T-helper 1 cell treated with Interleukin-12 subunit alpha and Interleukin-12 subunit beta and Interleukin-4 antibody, amounts not matched to agents 30 μg/mL and 1 μg/mL, for 36 hours (primary cell): Measurements from ENCODE around the gene FAM83C.
"Not testable (repeated sequence)": the region's sequence is repeated elsewhere in the genome, so short reads cannot be mapped to it uniquely, and the experiment has no call there.

Experiments used
- H3K27ac Mint-ChIP-seq: one replicate; pipeline ENCODE4 v1.8.0; 2021; ENCODE audit warnings: mild to moderate bottlenecking, mixed read lengths
- H3K27me3 Mint-ChIP-seq: one replicate; pipeline ENCODE4 v1.8.0; 2021; ENCODE audit warnings: low read depth, mixed read lengths
- H3K36me3 Mint-ChIP-seq: one replicate; pipeline ENCODE4 v1.8.0; 2021; ENCODE audit warnings: low read depth, mixed read lengths
- H3K4me1 Mint-ChIP-seq: one replicate; pipeline ENCODE4 v1.8.0; 2021; ENCODE audit warnings: low read depth, mixed read lengths
- H3K4me3 Mint-ChIP-seq: one replicate; pipeline ENCODE4 v1.8.0; 2021; ENCODE audit warnings: mild to moderate bottlenecking, moderate library complexity, mixed read lengths
- H3K9me3 Mint-ChIP-seq: one replicate; pipeline ENCODE4 v1.8.0; 2021; ENCODE audit warnings: mixed read lengths

Gene FAM83C

DNA sequence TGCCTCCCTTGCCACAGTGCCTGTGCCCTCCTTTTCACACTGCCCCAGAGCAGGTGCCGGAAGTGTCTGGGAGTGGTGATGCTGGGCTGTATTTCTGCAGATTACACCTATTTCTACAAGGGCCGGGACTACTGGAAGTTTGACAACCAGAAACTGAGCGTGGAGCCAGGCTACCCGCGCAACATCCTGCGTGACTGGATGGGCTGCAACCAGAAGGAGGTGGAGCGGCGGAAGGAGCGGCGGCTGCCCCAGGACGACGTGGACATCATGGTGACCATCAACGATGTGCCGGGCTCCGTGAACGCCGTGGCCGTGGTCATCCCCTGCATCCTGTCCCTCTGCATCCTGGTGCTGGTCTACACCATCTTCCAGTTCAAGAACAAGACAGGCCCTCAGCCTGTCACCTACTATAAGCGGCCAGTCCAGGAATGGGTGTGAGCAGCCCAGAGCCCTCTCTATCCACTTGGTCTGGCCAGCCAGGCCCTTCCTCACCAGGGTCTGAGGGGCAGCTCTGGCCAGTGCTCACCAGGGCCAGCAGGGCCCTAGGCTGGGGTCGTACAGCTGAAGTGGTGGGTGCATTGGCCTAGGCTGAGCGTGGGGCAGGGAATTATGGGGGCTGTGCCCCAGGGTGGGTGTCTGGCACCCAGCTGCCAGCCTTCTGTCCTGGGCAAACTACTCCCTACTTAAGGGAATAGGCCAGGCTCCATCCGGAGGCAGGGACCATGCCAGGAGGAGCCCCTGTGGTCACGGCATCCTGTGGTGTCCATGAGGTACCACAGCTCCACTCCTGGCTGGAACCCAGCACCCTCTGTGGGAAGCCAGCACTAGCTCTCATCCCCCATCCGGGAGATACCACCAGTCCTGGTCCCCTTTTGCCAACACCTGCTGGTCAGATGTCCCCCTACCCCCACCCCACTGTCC is 17.8 kb downstream of the FAM83C start:
- Mint-ChIP-seq H3K36me3 (peaks cover 24% of the 10 kb centered on the region), H3K4me1 (peaks cover 2% of the 10 kb centered on the region)

DNA sequence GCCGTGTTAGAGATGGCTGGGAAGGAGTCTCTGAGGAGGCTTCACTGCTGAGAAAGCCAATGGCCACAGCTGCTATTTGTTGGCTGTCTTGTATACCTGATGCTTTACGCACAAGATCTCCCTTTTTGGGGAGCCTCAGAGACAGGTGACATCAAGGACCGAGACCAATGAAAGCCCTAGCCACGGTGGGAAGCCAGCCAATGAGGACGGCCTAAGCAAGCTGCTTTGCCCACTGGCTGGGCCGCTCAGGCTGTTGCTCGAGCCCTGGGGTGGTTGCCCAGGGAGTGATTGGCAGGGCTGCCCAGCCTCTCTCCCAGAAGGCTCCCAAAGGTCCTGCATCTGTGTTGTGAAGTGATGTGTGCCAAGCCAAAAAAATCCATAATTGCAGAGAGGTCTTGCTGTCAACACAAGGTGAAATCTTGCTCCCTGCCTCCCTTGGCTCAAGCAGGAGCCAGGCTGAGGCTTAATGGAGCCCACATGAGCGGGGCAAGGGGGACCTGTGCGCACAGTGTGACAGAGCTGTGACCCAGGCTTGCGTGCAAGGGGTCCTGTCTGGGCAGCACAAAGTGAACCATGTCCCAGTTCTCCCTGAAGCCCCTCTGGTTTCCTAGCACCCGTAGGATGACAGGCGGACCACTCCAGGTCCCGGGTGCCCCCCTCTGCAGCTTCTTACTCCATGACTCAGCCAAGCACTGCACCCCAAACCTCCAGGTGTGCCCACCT is 18.6 kb downstream of the FAM83C start:
- H3K4me1 Mint-ChIP-seq, result peaks cover 2% of the 10 kb centered on the region
- H3K4me3 Mint-ChIP-seq, result no peak overlapping the region
- no peaks in the 10 kb centered on the region for H3K9me3 Mint-ChIP-seq
- peaks cover 24% of the 10 kb centered on the region for H3K36me3 Mint-ChIP-seq
- no peaks in the 10 kb centered on the region for H3K27me3 Mint-ChIP-seq
- H3K27ac Mint-ChIP-seq, result no peak overlapping the region

More for the DNA sequence above, 17.8 kb downstream of the FAM83C start:
- no peak overlapping the region for H3K27ac Mint-ChIP-seq
- H3K9me3 Mint-ChIP-seq, result no peaks in the 10 kb centered on the region
- no peak overlapping the region for H3K4me3 Mint-ChIP-seq
- no peaks in the 10 kb centered on the region for H3K27me3 Mint-ChIP-seq

- Mint-ChIP-seq H3K36me3 (peaks cover 15% of the 10 kb centered on the region), H3K4me1 (peaks cover 1% of the 10 kb centered on the region), H3K27me3 (no peaks in the 10 kb centered on the region), H3K9me3 (no peaks in the 10 kb centered on the region), H3K4me3 (no peak overlapping the region), H3K27ac (no peak overlapping the region)
Measured at GRCh38 chr20:35271904-35272303, 20.3 kb downstream of the FAM83C start.

GRCh38 chr20:35271073-35271882 is 20.9 kb downstream of the FAM83C start:
- Mint-ChIP-seq H3K27ac (no peak overlapping the region), H3K9me3 (no peaks in the 10 kb centered on the region), H3K4me3 (no peak overlapping the region), H3K27me3 (no peaks in the 10 kb centered on the region), H3K36me3 (peaks cover 21% of the 10 kb centered on the region), H3K4me1 (peaks cover 1% of the 10 kb centered on the region)

DNA sequence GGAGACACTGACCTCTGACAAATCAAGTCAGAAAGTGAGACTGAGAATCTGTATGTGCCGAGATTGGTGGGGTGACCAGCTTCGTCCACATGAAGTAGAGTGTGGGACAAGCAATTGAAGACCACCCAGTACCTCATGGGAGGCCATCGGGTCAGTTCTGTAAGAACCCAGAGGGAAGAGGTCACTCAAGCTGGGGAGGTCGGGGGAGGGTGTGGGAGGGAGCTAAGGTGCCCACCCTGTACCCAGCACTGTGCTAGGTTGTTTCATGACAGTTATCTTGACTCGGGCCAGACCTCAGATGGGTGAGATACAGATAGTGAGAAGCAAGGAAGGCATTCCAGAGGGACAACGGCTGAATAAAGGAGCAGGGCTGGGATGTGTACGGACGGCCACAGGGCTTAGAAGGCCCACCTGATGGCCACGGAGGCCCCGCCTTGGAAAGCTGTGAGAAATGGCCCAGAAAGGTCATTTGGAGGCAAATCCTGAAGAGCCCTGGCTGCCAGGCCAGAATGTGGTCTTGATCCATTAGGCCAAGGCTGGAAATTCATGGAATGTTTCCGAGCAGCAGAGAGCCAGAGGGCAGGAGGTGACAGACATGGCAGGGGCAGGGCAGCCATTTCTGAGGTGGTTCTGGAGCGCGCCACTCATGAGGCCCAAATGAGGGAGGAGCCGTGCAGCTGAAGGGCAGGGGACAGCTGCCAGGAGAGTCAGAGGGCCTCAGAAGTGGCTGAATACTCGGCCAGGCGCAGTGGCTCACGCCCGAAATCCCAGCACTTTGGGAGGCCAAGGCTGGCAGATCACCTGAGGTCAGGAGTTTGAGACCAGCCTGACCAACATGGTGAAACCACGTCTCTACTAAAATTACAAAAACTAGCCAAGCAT is 22.0 kb downstream of the FAM83C start:
- no peaks in the 10 kb centered on the region for H3K4me1 Mint-ChIP-seq
- H3K27ac Mint-ChIP-seq, result no peak overlapping the region
- H3K36me3 Mint-ChIP-seq, result peaks cover 21% of the 10 kb centered on the region
- H3K4me3 Mint-ChIP-seq, result no peak overlapping the region
- no peaks in the 10 kb centered on the region for H3K9me3 Mint-ChIP-seq
- no peaks in the 10 kb centered on the region for H3K27me3 Mint-ChIP-seq

GRCh38 chr20:35269055-35269781 is 23.0 kb downstream of the FAM83C start:
- Mint-ChIP-seq H3K9me3 (no peaks in the 10 kb centered on the region), H3K27me3 (no peaks in the 10 kb centered on the region), H3K36me3 (peaks cover 21% of the 10 kb centered on the region), H3K4me1 (no peaks in the 10 kb centered on the region), H3K4me3 (no peak overlapping the region), H3K27ac (no peak overlapping the region)

DNA sequence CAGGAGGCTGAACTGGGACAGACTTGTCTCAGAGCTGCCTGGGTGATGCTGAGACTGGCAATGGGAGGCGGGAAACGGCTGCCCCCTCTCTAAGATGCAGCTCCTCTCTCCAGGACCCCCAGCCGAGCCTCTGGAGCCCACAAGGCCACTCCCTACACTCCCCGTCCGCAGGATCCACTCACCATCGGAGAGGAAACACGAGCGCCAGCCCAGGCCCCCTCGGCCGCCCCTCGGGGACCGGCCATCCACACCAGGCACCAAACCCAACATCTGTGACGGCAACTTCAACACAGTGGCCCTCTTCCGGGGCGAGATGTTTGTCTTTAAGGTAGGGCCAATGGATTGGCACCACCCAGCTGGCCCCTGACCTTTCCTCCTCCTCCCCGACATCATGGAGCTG is 25.1 kb downstream of the FAM83C start:
- Mint-ChIP-seq H3K27ac (no peak overlapping the region), H3K9me3 (no peaks in the 10 kb centered on the region), H3K4me3 (no peak overlapping the region), H3K27me3 (no peaks in the 10 kb centered on the region), H3K4me1 (no peaks in the 10 kb centered on the region), H3K36me3 (peaks cover 28% of the 10 kb centered on the region)

DNA sequence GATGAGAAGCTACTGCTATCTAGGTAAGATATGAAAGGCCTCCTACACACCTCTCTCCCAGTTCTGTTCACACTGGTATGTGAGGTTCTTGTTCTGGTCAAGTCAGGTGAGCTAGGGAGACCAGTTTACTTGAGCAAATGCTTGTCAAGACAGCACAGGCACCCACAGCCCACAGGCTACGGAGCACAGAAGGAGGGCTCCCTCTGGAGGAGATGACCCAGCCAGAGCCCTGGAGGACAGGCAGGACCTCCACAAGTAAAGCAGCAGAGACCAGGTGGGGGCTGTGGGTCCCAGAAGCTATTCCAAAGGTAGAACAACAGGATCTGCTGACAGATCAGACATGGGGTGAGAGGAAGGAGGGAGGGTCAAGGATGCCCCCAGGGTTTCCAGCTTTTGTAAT is 27.5 kb downstream of the FAM83C start:
- no peaks in the 10 kb centered on the region for H3K9me3 Mint-ChIP-seq
- H3K4me3 Mint-ChIP-seq, result no peak overlapping the region

GRCh38 chr20:35263532-35264341 is 28.5 kb downstream of the FAM83C start:
- Mint-ChIP-seq H3K36me3 (peaks cover 16% of the 10 kb centered on the region), H3K9me3 (no peaks in the 10 kb centered on the region), H3K4me3 (no peak overlapping the region), H3K27ac (no peak overlapping the region), H3K4me1 (no peaks in the 10 kb centered on the region), H3K27me3 (no peaks in the 10 kb centered on the region)

More for the DNA sequence above, 27.5 kb downstream of the FAM83C start:
- Mint-ChIP-seq H3K27ac (no peak overlapping the region), H3K27me3 (no peaks in the 10 kb centered on the region), H3K4me1 (no peaks in the 10 kb centered on the region), H3K36me3 (peaks cover 20% of the 10 kb centered on the region)

- H3K27me3 Mint-ChIP-seq, H3K9me3 Mint-ChIP-seq, H3K4me1 Mint-ChIP-seq, H3K27ac Mint-ChIP-seq, H3K4me3 Mint-ChIP-seq: not testable (repeated sequence)
- peaks cover 21% of the 10 kb centered on the region for H3K36me3 Mint-ChIP-seq
Measured at GRCh38 chr20:35262731-35263531, 29.3 kb downstream of the FAM83C start.

DNA sequence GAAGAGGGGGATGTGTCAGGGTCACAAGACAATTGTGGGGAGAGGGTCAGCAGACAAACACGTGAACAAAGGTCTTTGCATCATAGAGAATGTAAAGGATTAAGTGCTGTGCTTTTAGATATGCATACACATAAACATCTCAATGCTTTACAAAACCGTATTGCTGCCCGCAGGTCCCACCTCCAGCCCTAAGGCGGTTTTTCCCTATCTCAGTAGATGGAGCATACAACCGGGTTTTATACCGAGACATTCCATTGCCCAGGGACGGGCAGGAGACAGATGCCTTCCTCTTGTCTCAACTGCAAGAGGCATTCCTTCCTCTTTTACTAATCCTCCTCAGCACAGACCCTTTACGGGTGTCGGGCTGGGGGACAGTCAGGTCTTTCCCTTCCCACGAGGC is 29.9 kb downstream of the FAM83C start:
- peaks cover 18% of the 10 kb centered on the region for H3K36me3 Mint-ChIP-seq
- H3K27ac Mint-ChIP-seq, H3K4me3 Mint-ChIP-seq, H3K27me3 Mint-ChIP-seq, H3K9me3 Mint-ChIP-seq, H3K4me1 Mint-ChIP-seq: not testable (repeated sequence)

DNA sequence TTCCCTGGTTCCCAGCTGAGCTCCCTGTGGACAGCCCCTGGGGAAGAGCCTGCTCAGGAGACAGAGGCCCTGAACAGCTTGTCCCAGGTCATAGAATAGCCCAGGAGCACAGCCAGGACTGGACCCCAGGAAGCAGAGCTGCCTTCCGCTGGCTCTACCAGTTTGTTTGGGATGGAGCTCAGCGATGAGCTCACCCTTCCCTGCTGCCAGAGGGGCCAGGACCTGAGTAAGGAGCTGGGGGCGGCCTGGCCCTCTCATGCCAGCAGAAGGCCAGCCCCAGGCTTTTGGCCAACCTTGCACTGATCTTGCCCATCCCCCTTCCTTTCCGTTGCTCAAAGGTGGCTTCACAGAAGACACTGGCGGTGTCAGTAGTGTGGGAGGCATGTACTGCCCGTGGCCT is 31.8 kb downstream of the FAM83C start:
- Mint-ChIP-seq H3K4me1 (no peaks in the 10 kb centered on the region), H3K27me3 (no peaks in the 10 kb centered on the region), H3K9me3 (no peaks in the 10 kb centered on the region), H3K4me3 (no peak overlapping the region), H3K27ac (no peak overlapping the region), H3K36me3 (peaks cover 16% of the 10 kb centered on the region)
